A673 (cell line): ENCODE data around the gene RAB40A. TPM values are rescaled to one million over a fixed set of nuclear protein-coding genes. Genes with fewer than 3 reads are reported as not detected.

Source experiments
- BruUV-seq: library from RNA; stranded (reverse); fragments of 400-500 nt; replicated peaks from 2 replicates; lab custom pipeline; 2021; lab: Mats Ljungman, UMichigan
- CTCF ChIA-PET: fragments of 300-600 bp; sonication (Branson Sonifier 250); formaldehyde crosslinking; loops from one replicate; lab custom pipeline; 2022; ENCODE audit warnings: antibody characterized with exemption; lab: Charles Lee
- POLR2A ChIA-PET: fragments of 300-600 bp; sonication (Branson Sonifier 250); formaldehyde crosslinking; loops from one replicate; lab custom pipeline; 2022; ENCODE audit warnings: antibody characterized with exemption; ENCODE audit not compliant: low non-redundant PET; lab: Charles Lee
- DNase-seq: peaks from one replicate; pipeline ENCODE4 v3.0.0-alpha.2; 2015; ENCODE audit warnings: low spot score
- H3K27ac ChIP-seq: fragments of 200-600 bp; sonication (generic); 2 replicates; pipeline ENCODE4 v1.5.1; 2016; ENCODE audit warnings: mixed run types, low read depth, mild to moderate bottlenecking, mixed read lengths, antibody characterized with exemption, low read length; ENCODE audit not compliant: poor library complexity, severe bottlenecking
- H3K27me3 ChIP-seq: fragments of 200-600 bp; sonication (generic); replicated peaks from 2 replicates; pipeline ENCODE4 v1.6.1; 2017; ENCODE audit warnings: mixed run types, low read depth, mild to moderate bottlenecking, mixed read lengths, antibody characterized with exemption, low read length; ENCODE audit not compliant: insufficient read depth, poor library complexity
- H3K36me3 ChIP-seq: fragments of 200-600 bp; sonication (generic); 2 replicates; pipeline ENCODE4 v1.6.1; 2016; ENCODE audit warnings: mixed run types, mild to moderate bottlenecking, mixed read lengths, antibody characterized with exemption, low read length; ENCODE audit not compliant: insufficient read depth, poor library complexity, severe bottlenecking
- H3K4me1 ChIP-seq: fragments of 200-600 bp; sonication (generic); 2 replicates; pipeline ENCODE4 v1.6.1; 2017; ENCODE audit warnings: mixed run types, mild to moderate bottlenecking, mixed read lengths, antibody characterized with exemption, low read length; ENCODE audit not compliant: insufficient read depth, poor library complexity, severe bottlenecking
- H3K4me3 ChIP-seq: fragments of 200-600 bp; sonication (generic); 2 replicates; pipeline ENCODE4 v1.5.1; 2016; ENCODE audit warnings: low read depth, mixed run types, mild to moderate bottlenecking, mixed read lengths, low read length; ENCODE audit not compliant: poor library complexity, severe bottlenecking
- H3K9me3 ChIP-seq: fragments of 200-600 bp; sonication (generic); 2 replicates; pipeline ENCODE4 v1.6.1; 2016; ENCODE audit warnings: mixed run types, low read depth, mild to moderate bottlenecking, mixed read lengths, antibody characterized with exemption, low read length; ENCODE audit not compliant: poor library complexity, severe bottlenecking
- EZH2 ChIP-seq: fragments of 200-600 bp; sonication (generic); IDR thresholded peaks from 2 replicates; pipeline ENCODE4 v1.6.1; 2017; ENCODE audit warnings: borderline replicate concordance, low read depth, mild to moderate bottlenecking, mixed read lengths, antibody characterized with exemption, low read length; ENCODE audit not compliant: poor library complexity, severe bottlenecking
- intact Hi-C: fragments of 100-400 bp; cut with micrococcal nuclease; formaldehyde crosslinking; loops from one replicate; pipeline ENCODE4 v1.10.0; 2022; ENCODE audit not compliant: unreplicated experiment
- total RNA-seq: library from RNA; stranded (reverse); gene quantifications from 2 replicates; pipeline ENCODE4 v1.2.3, GENCODE V29; 2021
- TF ChIP-seq, protein P1 (sequence below): fragments of 300-800, 200-600 bp; sonication (generic); conservative IDR thresholded peaks from 2 replicates; pipeline ENCODE4 v1.5.1; 2017; ENCODE audit warnings: low read depth, mild to moderate bottlenecking, antibody characterized with exemption, low read length, moderate library complexity, mixed read lengths

The RAB40A gene
- total RNA-seq, 1 experiment from 2014 or later: not detected

GRCh38 chrX:103549916-103550315, 30.6 kb upstream of the RAB40A start:
- Histone ChIP-seq H3K27me3 (peaks cover 11% of the 10 kb centered on the region), H3K27ac (no peak overlapping the region), H3K4me1 (no peaks in the 10 kb centered on the region), H3K36me3 (no peaks in the 10 kb centered on the region), H3K4me3 (no peak overlapping the region), H3K9me3 (no peaks in the 10 kb centered on the region)
- CTCF ChIA-PET: interaction anchor here (0.5 kb wide), 1 partner anchor 35 kb away, joined by 11 read pairs; the partner anchor contains the start of gene TCEAL4
- TF ChIP-seq EZH2: no peak
- TF ChIP-seq, protein P1, sequence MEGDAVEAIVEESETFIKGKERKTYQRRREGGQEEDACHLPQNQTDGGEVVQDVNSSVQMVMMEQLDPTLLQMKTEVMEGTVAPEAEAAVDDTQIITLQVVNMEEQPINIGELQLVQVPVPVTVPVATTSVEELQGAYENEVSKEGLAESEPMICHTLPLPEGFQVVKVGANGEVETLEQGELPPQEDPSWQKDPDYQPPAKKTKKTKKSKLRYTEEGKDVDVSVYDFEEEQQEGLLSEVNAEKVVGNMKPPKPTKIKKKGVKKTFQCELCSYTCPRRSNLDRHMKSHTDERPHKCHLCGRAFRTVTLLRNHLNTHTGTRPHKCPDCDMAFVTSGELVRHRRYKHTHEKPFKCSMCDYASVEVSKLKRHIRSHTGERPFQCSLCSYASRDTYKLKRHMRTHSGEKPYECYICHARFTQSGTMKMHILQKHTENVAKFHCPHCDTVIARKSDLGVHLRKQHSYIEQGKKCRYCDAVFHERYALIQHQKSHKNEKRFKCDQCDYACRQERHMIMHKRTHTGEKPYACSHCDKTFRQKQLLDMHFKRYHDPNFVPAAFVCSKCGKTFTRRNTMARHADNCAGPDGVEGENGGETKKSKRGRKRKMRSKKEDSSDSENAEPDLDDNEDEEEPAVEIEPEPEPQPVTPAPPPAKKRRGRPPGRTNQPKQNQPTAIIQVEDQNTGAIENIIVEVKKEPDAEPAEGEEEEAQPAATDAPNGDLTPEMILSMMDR: no peak
- intact Hi-C loops: loop anchor here (10.0 kb wide), 1 partner anchor 75 kb away; the partner anchor contains the start of gene TCEAL1
- DNase-seq: no peak
- BruUV-seq: no TSS peak
- POLR2A ChIA-PET: no interaction called here

DNA sequence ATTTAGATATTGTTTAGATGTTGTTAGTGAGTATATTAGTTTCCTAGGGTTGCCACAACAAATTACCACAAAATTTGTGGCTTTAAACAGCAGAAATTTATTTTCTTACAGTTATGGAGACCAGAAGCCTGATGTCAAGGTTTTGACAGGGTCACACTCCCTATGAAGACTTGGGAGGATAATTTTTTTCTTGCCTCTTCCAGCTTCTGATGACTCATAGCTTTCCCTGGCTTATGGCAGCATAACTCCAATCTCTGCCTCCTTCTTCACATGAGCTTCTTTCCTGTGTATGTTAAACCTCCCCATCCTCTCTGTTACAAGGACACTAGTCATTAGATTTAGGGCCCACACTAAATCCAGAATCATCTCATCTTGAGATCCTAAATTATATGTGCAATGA, 20.9 kb upstream of the RAB40A start:
- CTCF ChIA-PET: no interaction called here
- intact Hi-C loops: loop anchor here (10.0 kb wide), 1 partner anchor 85 kb away; the partner anchor contains the start of gene TCEAL1
- no peak for DNase-seq
- H3K4me1 ChIP-seq: no peaks in the 10 kb centered on the region
- no peaks in the 10 kb centered on the region for H3K9me3 ChIP-seq
- H3K36me3 ChIP-seq: no peaks in the 10 kb centered on the region
- H3K27ac ChIP-seq: no peak overlapping the region
- POLR2A ChIA-PET: no interaction called here
- peaks cover 5% of the 10 kb centered on the region for H3K27me3 ChIP-seq
- BruUV-seq: no TSS peak
- no peak overlapping the region for H3K4me3 ChIP-seq
- TF ChIP-seq, protein P1: no peak
- TF ChIP-seq EZH2: no peak

DNA sequence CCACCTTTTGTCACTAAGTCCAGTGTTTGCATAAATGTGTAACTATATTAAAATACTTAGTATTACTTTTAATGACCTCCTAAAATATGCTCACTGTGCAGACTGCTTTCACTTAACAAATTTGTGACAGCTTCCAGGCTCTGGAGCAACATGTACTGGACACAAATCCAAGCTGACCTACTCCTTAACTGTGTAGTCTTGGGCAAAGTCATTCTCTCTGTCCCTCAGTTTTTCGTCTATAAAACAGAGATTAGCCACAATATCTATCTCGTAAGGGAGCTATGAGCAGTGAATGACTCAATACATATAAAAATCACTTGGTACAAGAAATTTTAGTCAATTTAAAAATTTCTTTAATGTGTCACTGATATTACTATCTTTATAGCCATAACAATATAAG, 20.4 kb upstream of the RAB40A start:
- Histone ChIP-seq H3K27me3 (peaks cover 5% of the 10 kb centered on the region), H3K9me3 (no peaks in the 10 kb centered on the region), H3K4me1 (no peaks in the 10 kb centered on the region), H3K27ac (no peak overlapping the region), H3K4me3 (no peak overlapping the region), H3K36me3 (no peaks in the 10 kb centered on the region)
- BruUV-seq: no TSS peak
- DNase-seq: no peak
- ChIA-PET CTCF (no interaction called here), POLR2A (no interaction called here)
- intact Hi-C loops: loop anchor here (2.0 to 10.0 kb wide), 4 partner anchors 85 to 595 kb away; partner anchors contain the start of gene TCEAL1
- no peak for TF ChIP-seq EZH2
- TF ChIP-seq, protein P1: no peak
